HG03558 (cell line): Measurements from ENCODE around the gene TMCC1.
"Not testable (repeated sequence)": the region's sequence is repeated elsewhere in the genome, so short reads cannot be mapped to it uniquely, and the experiment has no call there.

Experiments
- ATAC-seq: cut with Tn5 transposase; IDR thresholded peaks from one replicate; pipeline ENCODE4 v1.9.1; 2021; ENCODE audit warnings: moderate number of reproducible peaks; ENCODE audit not compliant: unreplicated experiment; ENCODE audit errors: extremely low read depth

Gene TMCC1

DNA sequence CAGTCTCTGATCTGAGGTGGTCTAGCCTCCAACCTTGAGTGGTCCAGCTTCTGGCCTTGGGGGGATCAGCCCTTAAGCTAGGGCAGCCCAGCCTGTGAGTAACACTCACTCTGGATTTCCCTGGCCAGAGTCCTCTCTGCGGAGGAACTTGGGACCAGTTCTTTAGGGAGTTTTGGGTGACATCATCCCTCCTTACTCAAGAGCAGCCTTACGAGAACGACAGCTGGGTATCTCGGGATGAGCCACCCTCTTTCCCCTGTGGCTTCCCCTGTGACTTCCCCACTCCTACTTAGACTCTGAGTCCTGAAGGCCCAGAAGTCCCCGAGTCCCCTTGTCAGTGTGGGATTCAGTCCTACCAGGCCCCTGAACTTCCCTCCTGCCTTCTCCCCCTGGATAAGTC is 276.8 kb downstream of the TMCC1 start:
- no peak for ATAC-seq

DNA sequence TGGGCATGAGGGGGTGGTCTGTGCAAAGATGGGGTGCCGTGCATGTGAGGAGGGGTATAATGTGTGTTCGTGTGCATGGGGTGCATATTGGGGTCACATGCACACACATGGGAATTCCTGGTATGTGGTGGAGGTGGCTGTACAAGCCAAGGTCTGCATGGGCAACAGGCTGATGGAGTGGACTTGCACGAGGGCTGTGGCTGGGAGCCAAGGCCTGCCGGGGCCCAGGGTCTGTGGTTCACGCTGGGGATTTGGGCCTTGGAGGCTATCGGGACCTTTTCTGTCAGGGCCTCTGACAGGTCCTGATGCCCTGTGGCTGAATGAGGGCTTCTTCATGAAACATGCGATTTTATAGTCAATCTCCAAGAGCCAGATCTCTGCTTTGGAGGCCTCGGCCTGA is 277.2 kb downstream of the TMCC1 start:
- ATAC-seq = no peak

DNA sequence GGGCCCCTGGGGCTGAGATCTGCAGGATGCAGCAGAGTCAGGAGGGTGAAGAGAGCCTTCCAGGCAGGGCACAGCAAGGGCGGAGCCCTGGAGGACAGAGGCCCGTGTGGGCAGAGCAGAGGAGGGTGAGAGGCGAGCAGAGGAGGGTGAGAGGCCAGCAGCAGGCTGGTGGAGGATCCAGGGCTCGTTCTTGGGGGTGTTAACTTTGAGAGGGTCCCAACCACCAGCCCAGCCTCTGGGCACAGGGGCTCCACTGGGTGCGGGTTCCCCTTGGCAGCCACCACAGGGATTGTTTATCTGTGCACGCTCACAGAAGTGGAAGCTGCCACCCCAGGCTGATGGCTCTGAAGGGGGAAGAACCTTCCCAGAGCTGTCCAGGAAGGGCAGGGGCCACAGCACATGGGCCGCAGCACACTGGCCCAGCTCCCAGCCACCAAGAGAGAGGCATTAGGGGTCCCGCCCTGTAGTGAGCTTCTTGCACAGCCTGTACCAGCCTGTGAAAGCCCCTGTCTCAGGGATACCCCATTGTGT is 277.7 kb downstream of the TMCC1 start:
- ATAC-seq = no peak

- no peak for ATAC-seq
These were observed 278.6 kb downstream of the TMCC1 start for GRCh38 chr3:129614927-129615363.

DNA sequence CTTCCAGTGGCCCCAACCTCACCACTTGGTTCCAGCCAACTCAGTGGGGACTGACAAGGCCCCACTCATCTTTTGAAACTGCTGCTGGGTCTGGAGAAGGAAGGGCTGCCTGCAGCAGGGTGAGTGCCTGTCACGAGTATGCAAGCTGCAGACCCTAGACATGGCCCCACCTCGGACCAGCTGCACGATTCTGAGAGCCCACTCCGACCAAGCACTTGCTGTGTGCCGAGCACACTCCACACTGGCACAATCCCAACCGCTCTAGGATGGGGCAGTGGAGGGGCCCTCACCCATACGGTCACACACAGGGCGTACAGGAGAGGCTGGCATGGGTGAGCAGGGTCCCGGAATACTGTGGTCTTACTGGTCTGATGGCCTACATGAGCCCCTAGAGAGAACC is 279.1 kb downstream of the TMCC1 start:
- ATAC-seq = no peak

DNA sequence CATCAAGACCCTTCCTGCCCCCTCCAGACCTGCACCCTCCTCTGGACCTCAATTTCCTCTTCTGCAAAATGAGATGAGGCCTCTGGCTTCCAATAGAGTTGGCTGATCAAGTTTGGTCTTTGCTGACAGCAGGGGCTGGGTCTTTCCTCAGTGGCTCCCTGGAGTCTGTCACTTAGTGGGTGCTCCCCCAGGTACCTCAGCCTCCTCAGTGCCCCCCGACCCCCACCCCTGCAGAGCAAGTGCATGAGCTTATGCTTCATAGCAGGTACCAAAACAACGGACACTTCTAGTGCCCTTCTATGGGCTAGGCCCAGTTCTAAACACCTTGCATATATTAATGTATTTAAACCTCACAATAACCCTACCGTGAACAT is 280.2 kb downstream of the TMCC1 start:
- ATAC-seq = no peak

DNA sequence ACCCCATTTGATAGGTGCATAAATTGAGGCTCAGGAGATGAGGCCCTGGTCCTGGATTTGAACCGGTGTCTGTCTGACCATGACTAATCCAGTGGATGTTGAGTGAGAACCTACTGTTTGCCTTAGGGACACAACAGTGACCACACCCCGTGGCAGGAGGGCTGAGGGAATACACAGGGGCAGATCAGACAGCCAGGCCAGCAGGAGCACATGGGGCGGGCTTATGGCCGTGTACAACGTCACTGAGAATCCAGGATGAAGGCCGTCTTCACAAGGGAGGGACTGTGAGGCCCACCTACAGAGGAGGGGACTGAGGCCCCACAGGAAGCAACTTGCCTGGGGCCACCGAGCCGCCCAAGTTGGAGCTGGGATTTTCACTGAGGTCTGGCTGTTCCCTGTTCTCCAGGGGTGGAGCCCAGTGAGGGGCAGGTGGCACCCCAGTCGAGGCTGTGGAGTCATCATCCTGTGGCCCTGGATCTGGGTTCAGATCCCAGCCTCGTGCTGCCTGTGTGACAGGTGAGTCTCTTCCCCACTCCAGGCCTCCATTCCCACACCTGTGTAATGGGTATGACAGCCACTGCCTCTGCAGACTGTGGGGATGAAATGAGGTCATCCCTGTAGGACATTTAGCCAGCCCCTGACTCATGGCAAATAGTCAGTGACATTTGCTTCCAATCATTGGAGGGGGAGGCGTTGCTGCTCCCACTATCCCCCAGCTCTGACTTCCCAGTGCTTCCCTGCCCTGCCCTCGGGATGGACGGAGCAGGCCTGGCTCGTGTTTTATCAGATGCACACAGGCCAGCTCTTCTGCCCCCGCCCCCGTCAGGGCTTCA is 280.8 kb downstream of the TMCC1 start:
- ATAC-seq = no peak

- ATAC-seq = no peak
These were observed 281.5 kb downstream of the TMCC1 start for GRCh38 chr3:129611812-129612533.

GRCh38 chr3:129611446-129611800 is 282.1 kb downstream of the TMCC1 start:
- ATAC-seq = no peak

DNA sequence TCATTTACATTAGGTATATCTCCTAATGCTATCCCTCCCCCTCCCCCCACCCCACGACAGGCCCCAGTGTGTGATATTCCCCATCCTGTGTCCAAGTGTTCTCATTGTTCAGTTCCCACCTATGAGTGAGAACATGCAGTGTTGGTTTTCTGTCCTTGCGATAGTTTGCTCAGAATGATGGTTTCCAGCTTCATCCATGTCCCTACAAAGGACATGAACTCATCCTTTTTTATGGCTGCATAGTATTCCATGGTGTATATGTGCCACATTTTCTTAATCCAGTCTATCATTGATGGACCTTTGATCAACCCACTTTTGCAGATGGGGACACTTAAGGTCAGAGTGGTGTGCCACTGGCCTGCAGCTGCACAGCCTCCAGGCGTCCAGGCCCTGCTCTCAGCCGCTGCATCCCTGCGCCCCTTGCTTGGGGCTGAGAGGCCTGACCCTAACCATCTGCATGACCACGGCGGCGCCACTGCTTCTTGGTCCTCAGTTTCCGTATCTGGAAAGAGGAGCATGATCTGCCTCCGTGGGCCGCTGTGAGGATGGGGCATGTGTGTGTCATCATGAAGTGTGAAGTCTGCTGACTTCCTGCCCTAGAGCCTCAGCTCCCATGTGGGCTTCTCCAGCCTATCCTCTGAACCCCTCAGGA is 282.6 kb downstream of the TMCC1 start:
- not testable (repeated sequence) for ATAC-seq

- ATAC-seq = no peak
These were observed 283.2 kb downstream of the TMCC1 start for GRCh38 chr3:129610276-129610675.

DNA sequence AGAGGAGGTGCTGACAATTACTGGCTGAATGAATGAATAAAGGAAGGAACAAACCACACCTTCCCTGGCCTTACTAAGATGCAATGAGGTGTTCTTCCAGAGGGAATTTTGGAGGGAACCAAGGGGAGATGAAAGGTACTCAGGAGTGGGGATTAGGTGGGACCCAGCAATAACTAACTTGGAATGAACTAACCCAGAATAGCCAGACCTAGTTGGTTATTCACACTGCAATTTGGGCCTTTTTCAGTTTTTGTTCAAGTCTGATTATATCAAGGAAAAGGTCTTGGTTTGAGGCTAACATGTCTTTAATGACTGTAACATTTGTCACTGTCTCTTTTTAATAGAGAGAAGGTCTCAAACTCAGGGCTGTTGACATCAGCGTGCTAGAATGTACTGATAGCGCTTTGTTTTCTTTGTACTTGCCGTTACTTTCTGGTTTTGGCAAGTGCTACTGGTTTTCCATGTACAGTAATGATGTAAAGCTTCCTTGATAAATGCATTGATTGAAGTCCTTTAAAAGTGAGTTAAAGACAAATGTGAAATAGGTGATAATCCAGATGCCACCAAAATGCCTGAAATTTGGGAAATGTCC is 283.8 kb downstream of the TMCC1 start:
- no peak for ATAC-seq

DNA sequence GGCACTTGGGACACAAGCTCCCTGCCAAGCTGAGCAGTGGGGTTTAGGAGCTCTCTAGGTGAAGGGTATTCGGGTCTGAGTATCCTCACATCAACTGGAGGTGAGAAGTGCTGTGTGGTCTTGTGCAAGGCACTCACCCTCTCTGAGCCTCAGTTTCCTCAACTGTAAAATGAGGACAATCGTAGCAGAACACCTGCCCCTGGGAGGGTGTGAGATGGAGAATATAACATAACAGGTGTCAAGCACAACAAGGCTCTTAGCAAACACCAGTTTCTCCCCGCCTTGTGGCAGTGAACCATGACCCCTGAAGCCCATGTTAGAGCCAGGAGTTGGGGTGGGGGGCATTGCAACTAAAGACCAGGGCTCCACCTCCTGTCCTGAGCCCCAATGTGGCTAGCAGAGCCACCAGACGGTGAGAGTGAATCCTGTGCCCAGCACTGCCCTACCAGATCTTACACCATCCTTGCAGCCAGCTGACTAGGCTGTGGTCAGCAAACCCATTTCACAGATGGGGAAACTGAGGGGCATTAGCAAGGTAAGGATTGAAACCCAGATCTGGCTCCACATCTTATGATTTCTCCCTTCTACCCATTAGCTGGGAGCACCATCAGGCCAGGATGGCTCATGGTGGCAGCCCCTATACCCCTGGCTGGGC is 284.4 kb downstream of the TMCC1 start:
- no peak for ATAC-seq

- ATAC-seq = no peak
These were observed 285.2 kb downstream of the TMCC1 start for GRCh38 chr3:129608087-129608935.

DNA sequence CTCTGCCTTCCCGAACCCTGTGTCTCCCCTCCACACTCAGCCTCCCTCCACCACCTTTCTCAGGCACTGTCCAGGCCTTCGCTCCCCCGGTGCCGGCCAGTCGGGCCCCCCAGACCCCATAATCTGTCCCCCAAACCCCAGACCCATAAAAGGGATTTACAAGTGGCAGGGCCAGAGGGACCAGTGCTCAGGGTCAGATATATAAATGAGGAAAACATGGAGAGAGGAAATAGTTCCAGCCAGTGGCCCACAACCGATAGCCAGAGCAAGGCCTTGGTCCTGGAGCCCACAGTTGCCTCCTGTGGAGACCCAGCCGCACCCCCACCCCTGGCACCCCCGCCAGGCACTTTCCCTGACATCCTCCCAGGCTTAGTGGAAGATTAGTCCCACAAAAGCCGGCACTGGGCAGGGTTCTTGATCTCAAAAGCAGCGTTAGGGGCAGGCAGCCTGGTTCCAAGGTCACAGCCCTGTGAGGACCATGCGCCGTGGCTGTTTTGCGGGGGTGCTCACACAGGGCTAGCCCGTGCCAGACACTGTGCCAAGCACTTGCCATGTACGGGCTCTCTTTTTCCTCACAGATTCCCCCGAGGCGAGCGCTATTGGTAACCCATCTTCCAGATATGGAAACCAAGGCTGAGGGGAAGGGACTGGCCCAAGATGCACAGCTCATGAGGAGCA is 286.0 kb downstream of the TMCC1 start:
- ATAC-seq = no peak

DNA sequence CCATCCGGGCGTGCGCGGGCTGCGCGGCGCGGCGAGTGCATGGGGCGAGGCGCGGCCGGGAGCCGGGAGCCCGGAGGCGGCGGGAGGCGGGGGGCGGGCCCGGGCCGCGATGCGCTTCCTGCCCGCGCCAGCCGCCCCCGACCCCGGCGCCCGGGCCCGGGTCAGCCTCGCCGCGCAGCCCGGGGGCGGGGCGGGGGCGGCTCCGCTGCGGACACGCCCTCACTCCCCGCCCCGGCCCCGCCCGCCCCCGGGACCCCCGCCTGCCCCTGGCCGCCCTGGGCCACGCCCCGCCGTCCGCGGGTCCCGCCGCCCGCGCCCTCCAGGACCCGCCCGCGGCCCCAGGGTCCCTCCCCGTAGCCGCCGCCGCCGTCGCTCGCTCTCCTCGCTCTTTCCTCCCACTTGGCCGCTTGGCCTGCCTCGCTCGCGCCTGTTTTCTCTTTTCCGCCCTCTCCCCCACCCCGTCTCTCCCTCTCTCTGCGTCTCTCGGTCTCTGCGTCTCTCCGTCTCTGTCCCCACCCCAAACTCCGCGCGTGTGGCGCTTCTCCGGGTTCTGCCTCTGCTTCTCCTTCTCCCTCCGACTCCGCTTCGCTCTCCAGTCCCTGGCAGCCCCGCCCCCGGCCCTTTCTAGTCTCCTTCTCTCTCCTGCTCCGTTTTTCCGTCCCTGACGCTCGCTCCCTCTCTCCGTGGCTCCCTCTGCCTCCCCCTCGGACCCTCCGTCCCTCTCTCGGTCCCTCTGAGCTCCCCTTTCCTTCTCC is 286.7 kb downstream of the TMCC1 start, which contains the start of gene PLXND1:
PLXND1 (minus strand) TSS at position 41 of the 755 bp plus-strand sequence; CDS start at position 4, 37 bp downstream.
- ATAC-seq = no peak

DNA sequence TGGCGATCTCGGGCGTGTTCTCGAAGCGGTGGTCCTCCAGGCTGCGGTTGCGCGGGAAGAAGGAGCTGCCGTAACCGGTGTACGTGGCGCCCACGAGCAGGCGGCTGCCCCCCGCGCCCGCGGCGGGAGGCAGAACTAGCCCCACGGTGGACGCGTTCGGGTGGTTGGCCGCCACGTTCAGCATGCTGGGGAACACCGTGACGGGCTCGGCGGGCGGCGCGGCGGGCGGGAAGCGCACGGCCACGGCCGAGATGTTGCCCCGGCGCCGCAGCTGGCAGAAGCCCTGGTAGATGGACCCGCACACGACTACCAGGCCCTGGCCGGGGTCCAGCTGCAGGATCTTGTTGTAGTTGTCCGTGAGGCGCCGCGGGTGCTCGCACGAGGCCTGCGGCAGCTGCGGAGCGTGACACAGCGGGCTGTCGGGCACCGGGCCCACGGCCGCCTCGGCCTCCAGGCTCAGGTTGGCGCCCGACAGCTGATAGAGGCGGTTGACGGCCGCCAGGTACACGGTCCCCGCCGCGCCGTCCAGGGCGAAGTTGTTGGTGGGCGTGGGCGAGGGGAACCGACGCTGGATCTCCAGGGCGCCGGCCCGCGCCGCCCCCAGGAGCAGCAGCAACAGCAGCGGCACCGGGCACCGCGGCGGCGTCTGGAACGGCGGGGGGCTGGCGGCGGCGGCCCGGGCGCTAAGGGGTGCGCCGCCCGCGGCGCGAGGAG is 287.4 kb downstream of the TMCC1 start:
- no peak for ATAC-seq
